Fibroblast of gingiva (primary cell): ENCODE measurements around the gene EGLN1.
"Not testable (repeated sequence)": the region's sequence is repeated elsewhere in the genome, so short reads cannot be mapped to it uniquely, and the experiment has no call there.

Source experiments
- DNase-seq: peaks from one replicate; pipeline ENCODE4 v3.0.0-alpha.2; 2011; ENCODE audit warnings: low read depth

EGLN1 gene

GRCh38 chr1:231421971-231422797 lies at the start of gene EGLN1:
EGLN1 (minus strand) TSS chr1:231422287; CDS start chr1:231421888, 399 bp downstream.
- DNase-seq, result peak; percentile 81

DNA sequence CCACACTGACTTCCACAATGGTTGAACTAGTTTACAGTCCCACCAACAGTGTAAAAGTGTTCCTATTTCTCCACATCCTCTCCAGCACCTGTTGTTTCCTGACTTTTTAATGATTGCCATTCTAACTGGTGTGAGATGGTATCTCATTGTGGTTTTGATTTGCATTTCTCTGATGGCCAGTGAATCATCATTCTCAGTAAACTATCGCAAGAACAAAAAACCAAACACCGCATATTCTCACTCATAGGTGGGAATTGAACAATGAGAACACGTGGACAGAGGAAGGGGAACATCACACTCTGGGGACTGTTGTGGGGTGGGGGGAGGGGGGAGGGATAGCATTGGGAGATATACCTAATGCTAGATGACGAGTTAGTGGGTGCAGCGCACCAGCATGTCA lies 49.4 kb upstream of the EGLN1 start:
- not testable (repeated sequence) for DNase-seq

- not testable (repeated sequence) for DNase-seq
Observed at GRCh38 chr1:231471027-231471426, 48.9 kb upstream of the EGLN1 start.

GRCh38 chr1:231467986-231468385 lies 45.9 kb upstream of the EGLN1 start:
- DNase-seq, result no peak

GRCh38 chr1:231465051-231465450 lies 43.0 kb upstream of the EGLN1 start:
- no peak for DNase-seq

- DNase-seq, result no peak
Observed at GRCh38 chr1:231463541-231463940, 41.5 kb upstream of the EGLN1 start.

DNA sequence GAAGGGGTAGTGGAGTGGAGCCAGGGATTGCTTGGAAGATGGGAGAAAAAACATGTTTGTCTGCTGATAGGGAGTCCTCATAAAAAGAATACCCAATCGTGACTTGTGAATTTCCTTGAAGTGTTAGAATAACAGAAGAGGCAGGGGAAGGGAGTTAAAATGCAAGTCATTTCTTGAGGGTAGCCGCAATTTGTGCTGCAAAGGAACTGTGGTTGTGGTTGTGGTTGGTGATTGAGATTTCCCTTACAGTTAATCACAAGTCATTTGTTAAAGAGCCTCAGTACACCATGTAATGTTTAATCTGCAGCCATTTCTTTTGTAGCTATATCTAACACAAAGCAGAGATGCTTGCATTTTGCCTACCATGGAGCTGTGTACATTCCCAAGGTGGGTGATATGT lies 38.5 kb upstream of the EGLN1 start:
- DNase-seq, result no peak

DNA sequence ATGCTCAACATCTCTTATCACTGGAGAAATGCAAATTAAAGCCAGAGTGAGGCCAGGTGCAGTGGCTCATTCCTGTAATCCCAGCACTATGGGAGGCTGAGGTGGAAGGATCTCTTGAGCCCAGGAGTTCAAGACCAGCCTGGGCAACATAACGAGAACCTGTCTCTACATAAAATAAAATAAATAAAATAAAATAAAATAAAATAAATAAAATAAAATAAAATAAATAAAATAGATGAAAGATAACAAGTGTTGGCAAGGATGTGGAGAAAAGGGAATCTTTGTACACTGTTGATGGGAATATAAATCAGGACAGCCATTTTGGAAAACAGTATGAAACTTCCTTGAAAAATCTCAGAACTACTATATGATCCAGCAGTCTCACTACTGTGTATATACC lies 37.4 kb upstream of the EGLN1 start:
- not testable (repeated sequence) for DNase-seq

DNA sequence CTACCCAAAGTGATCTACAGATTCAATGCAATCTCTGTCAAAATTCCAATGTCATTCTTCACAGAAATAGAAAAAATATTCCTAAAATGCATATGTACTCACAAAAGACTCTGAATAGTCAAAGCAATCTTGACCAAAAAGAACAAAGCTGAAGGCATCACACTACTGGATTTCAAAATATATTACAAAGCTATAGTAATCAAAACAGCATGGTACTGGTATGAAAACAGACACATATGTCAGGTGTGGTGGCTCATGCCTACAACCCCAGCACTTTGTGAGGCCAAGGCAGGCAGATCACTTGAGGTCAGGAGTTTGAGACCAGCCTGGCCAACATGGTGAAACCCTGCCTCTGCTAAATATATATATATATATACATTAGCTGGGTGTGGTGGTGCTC lies 35.9 kb upstream of the EGLN1 start:
- DNase-seq, result not testable (repeated sequence)

- DNase-seq, result not testable (repeated sequence)
Observed at GRCh38 chr1:231454133-231454532, 32.0 kb upstream of the EGLN1 start.

- DNase-seq, result no peak
Observed at GRCh38 chr1:231446138-231446537, 24.1 kb upstream of the EGLN1 start.

GRCh38 chr1:231444059-231444458 lies 22.0 kb upstream of the EGLN1 start:
- no peak for DNase-seq

DNA sequence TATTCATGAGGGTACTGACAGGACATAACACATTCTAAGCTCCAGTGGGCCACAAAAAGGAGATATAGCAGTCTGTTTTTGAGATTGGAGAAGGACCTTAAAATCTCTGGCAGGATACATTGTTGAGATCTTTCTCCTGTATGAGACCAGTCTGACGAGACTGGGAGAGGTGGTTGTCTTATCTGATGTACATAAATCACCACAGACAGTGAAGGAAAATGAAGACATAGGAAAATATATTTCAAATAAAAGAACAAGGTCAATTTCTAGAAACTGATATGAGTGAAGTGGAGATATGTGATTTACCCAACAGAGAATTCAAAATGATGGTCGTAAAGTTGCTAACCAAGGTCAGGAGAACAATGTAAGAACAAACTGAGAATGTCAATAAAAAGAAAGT lies 21.3 kb upstream of the EGLN1 start:
- DNase-seq, result no peak

DNA sequence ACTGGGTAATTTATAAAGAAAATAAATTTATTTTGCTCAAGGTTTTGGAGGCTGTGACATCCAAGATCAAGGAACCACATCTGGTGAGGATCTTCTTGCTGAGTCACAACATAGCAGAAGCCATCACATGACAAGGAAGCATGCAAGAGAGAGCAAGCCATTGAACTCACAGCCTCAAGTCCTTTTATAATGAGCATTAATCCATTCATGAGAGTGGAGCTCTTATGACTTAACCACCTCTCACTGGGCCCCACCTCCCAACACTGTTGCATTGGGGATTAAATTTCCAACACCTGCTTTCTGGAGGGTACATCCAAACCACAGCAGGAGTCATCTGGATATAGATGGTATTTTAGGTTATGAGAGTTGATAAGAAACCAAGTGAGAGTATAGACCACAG lies 20.6 kb upstream of the EGLN1 start:
- no peak for DNase-seq

DNA sequence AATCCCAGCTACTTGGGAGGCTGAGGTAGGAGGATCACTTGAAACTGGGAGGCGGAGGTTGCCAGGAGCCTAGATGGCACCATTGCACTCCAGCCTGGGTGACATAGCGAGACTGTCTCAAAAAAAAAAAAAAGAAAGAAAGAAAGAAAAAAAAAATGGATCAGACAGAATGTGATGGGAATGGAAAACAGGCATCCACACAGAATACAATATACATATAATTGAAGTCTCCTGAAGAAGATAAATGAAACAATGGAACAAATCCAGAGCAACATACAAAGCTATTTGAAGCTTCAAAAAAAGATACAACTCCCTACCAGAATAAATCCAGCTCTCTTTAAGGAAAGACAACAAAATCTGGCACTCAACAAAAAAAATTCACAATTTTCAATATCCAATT lies 10.9 kb upstream of the EGLN1 start:
- no peak for DNase-seq

- DNase-seq, result no peak
Observed at GRCh38 chr1:231431665-231432415, 9.8 kb upstream of the EGLN1 start.

DNA sequence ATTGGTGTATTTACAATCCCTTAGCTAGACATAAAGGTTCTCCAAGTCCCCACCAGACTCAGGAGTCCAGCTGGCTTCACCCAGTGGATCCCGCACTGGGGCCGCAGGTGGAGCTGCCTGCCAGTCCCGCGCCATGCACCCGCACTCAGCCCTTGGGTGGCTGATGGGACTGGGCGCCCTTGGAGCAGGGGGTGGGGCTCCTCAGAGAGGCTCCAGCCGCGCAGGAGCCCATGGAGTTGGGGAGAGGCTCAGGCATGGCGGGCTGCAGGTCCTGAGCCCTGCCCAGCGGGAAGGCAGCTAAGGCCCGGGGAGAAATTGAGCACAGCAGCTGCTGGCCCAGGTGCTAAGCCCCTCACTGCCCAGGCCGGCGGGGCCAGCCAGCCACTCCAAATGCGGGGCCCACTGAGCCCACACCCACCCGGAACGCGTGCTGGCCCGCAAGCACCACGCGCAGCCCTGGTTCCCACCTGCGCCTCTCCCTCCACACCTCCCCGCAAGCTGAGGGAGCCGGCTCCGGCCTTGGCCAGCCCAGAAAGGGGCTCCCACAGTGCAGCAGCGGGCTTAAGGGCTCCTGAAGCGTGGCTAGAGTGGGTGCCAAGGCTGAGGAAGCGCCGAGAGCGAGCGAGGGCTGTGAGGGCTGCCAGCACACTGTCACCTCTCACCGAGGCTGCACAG lies 8.7 kb upstream of the EGLN1 start:
- not testable (repeated sequence) for DNase-seq

GRCh38 chr1:231428377-231428776 lies 6.3 kb upstream of the EGLN1 start:
- no peak for DNase-seq

GRCh38 chr1:231424950-231425805 lies 3.1 kb upstream of the EGLN1 start:
- DNase-seq, result no peak

GRCh38 chr1:231423648-231424047 lies 1.6 kb upstream of the EGLN1 start:
- DNase-seq, result no peak

DNA sequence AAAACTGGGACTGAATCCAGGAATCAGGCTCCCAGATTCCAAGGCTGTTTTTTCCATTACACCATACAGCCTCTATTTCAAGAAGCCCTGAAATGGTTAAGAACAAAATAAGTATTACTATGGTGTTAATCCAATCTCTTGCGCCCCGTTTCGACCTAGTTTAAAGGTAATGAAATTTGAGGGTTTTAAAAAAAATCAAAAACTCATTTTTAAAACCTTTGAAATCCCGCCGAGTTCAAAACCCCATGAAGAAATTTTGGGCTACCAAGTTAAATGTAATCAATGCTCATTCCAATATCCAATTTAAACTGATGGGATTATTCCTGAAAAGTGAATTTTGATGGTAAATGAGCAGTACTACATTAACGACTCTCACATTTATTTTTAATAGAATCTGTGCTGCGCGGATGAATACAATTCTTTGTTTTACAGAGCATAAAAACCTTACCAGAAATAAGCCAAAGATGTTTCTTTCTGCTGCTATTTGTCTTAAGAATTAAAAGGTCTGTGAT lies 767 bp upstream of the EGLN1 start:
- no peak for DNase-seq

DNA sequence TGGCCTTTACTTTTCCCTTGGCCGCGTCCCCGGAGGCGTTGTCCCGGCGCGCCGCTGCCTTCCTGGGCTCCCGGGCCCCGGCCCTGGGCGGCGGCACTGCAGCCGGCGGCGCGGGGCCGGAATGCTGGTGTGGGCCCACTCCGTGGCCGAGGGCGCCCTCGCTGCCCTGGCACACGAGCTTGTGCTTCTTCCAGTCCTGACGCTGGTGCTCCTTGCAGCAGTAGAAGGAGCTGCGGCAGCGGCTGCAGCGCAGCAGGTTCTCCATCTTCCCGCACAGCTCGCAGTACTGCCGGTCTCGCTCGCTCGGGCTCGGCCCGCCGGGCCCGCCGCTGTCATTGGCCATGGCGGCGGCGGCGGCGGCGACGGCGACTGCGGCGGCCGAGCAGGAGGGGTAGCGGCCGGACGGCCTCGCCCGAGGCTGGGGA lies 529 bp downstream of the EGLN1 start:
- peak; percentile 44 for DNase-seq
